C4-2B (cell line): ENCODE results near the gene MAGEA6.
"Not testable (repeated sequence)": the region's sequence is repeated elsewhere in the genome, so short reads cannot be mapped to it uniquely, and the experiment has no call there.

Experiments
- ZFX ChIP-seq: fragments of 450-650 bp; IDR thresholded peaks from 2 replicates; pipeline ENCODE4 v1.6.1; 2017
- TF ChIP-seq, protein P1 (sequence below): fragments of 450-650 bp; conservative IDR thresholded peaks from 2 replicates; pipeline ENCODE4 v1.5.1; 2017; ENCODE audit warnings: mild to moderate bottlenecking

DNA sequence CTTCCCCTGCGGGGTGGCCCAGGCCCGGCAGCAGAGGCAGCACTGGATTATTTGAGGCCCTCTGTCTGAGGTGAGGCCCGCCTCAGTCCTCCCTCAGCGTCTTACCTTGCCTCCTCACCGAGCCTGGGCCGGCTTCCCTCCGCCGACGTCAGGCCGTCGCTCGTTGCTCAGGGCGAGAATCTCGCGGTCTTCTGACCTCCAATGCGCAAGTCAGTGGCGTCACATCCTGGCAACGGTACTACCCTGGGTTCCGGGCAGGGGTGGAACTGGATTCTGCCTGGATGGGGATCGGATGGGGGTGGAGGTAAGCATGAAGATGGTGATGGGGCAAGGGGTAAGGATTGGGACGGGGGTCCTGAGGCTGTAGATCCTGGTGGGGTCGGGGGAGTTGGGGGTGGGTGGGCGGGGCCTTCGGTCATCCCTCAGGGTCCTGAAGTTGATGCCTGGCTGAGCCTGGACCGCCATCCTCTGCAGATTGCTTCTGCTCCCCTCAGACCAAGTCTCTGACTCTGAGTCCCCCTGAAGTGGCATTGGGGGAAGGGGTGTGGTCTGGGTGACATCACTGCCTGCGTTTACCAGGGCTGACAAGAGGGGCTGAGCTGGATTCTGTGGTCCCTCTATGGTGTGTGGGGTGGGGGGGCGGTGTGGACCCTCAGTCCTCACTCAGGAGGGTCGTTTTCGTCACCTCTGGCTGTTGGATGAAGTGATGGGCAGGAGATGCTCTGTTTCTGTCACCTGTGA lies at the start of gene MAGEA6:
- TF ChIP-seq, protein P1, sequence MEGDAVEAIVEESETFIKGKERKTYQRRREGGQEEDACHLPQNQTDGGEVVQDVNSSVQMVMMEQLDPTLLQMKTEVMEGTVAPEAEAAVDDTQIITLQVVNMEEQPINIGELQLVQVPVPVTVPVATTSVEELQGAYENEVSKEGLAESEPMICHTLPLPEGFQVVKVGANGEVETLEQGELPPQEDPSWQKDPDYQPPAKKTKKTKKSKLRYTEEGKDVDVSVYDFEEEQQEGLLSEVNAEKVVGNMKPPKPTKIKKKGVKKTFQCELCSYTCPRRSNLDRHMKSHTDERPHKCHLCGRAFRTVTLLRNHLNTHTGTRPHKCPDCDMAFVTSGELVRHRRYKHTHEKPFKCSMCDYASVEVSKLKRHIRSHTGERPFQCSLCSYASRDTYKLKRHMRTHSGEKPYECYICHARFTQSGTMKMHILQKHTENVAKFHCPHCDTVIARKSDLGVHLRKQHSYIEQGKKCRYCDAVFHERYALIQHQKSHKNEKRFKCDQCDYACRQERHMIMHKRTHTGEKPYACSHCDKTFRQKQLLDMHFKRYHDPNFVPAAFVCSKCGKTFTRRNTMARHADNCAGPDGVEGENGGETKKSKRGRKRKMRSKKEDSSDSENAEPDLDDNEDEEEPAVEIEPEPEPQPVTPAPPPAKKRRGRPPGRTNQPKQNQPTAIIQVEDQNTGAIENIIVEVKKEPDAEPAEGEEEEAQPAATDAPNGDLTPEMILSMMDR: not testable (repeated sequence)
- TF ChIP-seq ZFX: not testable (repeated sequence)
